COLO829 (cell line): ENCODE data around the gene RCHY1.
"Not testable (repeated sequence)": the region's sequence is repeated elsewhere in the genome, so short reads cannot be mapped to it uniquely, and the experiment has no call there.

Experiments used
- DNase-seq: peaks from one replicate; pipeline ENCODE4 v3.0.0; 2012; ENCODE audit warnings: low spot score

Gene RCHY1

GRCh38 chr4:75514131-75514948 is at the start of gene RCHY1, which contains the start of gene THAP6:
Gene RCHY1 (minus strand): TSS chr4:75514403. CDS start chr4:75514286, 117 bp downstream.
Gene THAP6 (plus strand): TSS chr4:75514473. CDS start chr4:75515453, 980 bp downstream.
- DNase-seq = peak; percentile 91

DNA sequence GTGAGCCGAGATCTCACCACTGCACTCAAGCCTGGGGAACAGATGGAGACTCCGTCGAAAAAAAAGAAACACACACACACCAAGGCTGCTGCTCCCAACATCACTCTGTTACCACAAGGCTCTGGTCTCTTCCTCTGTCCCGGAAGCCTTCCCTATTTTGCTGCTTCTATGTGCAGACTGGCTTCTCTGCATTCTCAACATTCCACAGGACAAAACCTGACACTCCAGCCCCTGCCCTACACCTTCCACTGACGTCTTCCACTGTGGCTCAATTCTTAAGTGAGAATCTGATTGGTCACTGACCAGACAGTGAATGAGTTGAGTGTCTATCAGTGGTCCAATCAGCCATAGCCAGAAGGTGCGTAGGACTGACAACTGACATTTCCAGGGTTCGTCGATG is 47.6 kb upstream of the RCHY1 start:
- no peak for DNase-seq

DNA sequence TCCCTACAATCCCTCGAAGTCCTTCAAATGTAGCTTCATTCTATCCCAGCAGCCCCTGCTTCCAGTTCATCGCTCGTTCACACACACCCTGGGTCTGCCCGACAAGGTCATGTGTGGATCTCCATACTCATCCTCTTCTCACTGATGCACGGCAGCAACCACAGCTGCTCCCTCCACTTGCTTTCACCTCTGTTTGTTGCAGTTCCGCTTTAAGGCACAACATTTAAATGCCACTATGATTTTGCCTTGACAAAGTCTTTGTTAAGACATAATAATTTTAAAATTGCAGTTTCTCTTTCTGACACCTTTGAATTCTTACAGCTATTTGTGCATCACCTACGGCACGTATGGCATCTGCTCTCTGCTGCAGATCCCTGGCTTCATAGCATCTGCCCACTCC is 43.5 kb upstream of the RCHY1 start:
- DNase-seq = no peak

- peak; percentile 36 for DNase-seq
These were observed 41.3 kb upstream of the RCHY1 start, which contains the start of gene ODAPH for GRCh38 chr4:75555294-75556164. Gene ODAPH (plus strand): TSS chr4:75556066. CDS start chr4:75556083, 17 bp downstream.

DNA sequence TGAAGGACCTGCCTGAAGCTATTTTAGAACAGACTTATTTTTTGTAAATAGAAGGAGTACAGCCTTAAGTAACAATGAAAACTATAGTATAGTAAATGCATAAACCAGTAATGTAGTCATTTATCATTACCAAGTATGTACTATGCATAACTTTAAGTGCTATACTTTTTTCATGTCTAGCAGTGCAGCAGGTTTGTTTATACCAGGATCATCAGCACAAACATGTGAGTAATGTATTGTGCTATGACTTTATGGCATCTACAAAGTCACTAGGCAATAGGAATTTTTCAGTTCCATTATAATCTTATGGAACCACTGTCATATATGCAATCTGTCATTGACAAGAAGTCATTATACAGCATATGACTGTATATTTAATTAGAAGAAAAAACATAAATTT is 38.2 kb upstream of the RCHY1 start:
- no peak for DNase-seq

DNA sequence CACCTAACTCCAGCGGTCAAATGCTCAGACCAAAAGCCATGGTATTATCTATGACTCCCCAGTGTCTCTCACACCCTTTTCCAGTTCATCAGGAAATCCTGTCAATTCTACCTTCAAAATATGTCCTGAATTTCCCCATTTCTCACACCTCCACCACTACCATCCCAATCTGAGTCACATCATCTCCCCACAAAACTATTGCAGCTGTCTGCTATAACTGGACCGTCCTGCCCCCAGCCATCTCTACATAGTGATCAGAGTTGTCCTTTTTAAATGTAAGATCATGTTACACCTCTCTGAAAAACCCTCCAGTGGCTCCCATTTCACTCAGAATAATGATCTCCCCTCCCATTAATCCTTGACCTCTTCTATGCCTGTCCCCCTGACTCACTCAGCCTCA is 34.8 kb upstream of the RCHY1 start:
- DNase-seq = no peak

DNA sequence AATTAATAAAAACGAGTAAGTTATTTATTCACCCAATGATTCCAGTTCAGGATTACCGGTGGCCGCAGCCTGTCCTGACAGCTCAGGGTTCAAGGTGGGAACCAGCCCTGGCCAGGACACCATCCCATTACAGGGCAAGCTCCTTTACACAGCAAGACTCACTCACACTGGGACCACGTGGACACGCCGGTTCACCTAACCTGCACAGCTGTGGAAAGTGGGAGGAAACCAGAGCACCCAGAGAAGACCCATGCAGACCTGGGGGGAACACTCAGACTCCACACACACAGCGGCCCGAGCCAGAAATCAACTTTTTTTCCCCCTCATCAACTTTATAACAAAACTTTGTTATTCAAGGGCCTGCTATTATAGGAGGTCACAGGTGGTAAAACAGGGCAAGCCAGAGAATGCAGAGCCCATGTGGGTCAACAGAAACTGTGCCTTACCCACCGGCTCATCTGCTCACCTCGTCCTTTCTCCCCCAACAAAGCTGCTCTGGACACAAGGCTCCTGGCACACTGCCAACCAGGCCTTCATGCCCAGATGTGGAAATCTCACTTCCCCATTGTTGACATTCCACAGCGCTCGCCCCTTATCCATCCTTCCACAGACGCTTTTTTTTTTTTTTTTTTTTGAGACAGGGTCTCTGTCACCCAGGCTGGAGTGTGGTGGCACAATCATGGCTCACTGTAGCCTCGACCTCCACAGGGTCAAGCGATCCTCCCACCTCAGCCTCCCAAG is 33.6 kb upstream of the RCHY1 start:
- DNase-seq = no peak

- DNase-seq = no peak
These were observed 31.3 kb upstream of the RCHY1 start for GRCh38 chr4:75545526-75545925.

- no peak for DNase-seq
These were observed 30.7 kb upstream of the RCHY1 start for GRCh38 chr4:75544870-75545269.

DNA sequence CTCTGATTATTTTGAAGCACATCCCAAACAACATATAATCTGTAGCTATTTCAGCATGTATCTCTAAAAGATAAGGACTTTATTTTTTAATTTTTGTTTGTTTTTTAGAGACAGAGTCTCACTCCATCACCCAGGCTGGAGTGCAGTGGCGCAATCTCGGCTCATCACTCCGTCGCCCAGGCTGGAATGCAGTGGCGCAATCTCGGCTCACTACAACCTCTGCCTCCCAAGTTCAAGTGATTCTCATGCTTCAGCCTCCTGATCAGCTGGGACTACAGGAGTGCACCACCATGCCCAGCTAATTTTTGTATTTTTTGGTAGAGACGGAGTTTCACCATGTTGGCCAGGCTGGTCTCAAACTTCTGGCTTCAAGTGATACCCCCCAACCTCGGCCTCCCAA is 30.0 kb upstream of the RCHY1 start:
- DNase-seq = not testable (repeated sequence)

DNA sequence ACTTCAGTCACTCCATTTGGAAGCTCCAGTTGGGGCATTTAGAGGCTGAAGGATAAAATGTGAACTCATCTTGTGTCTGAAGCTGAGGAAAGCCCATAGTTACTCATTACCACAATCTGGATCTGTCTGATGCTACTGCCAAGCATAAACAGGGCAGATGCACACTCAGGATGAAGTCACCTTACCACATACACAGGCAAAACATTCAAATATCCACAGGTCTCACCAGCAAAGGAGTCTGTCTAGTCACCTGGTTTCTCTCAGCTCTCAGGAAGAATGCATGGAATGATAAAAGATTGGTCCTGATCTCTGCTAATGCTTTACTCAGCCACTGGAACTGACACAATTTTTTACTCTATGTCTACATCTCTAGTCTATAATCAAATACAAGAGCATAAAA is 28.6 kb upstream of the RCHY1 start:
- DNase-seq = no peak

DNA sequence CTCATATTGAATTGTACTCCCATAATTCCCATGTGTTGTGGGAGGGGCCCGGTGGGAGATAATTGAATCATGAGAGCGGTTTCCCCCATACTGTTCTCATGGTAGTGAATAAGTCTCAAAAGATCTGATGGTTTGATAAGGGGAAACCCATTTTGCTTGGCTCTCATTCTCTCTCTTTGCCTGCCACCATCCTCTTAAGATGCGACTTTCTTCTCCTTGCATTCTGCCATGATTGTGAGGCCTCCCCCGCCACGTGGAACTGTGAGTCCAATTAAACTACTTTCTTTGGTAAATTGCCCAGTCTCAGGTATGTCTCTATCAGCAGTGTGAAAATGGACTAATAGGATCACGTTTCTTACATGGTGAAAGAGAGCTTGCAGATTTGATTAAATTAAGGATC is 23.1 kb upstream of the RCHY1 start:
- not testable (repeated sequence) for DNase-seq

- DNase-seq = not testable (repeated sequence)
These were observed 19.7 kb upstream of the RCHY1 start for GRCh38 chr4:75533926-75534325.

GRCh38 chr4:75533339-75533887 is 19.2 kb upstream of the RCHY1 start:
- DNase-seq = not testable (repeated sequence)

DNA sequence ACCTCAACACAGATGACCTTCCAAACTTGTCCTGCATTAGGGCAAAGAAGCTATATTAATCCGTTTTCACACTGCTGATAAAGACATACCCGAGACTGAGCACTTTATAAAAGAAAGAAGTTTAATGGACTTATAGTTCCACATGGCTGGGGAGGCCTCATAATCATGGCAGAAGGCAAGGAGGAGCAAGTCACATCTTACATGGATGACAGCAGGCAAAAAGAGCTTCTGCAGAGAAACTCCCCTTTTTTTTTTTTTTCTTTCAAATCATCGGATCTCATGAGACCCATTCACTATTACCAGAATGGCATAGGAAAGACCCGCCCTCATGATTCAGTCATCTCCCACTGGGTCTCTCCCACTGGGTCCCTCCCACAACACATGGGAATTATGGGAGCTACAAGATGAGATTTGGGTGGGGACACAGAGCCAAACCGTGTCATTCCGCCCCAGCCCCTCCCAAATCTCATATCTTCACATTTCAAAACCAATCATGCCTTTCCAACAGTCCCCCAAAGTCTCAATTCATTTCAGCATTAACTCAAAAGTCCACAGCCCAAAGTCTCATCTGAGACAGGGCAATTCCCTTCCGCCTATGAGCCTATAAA is 17.4 kb upstream of the RCHY1 start:
- DNase-seq = not testable (repeated sequence)

- no peak for DNase-seq
These were observed 16.5 kb upstream of the RCHY1 start for GRCh38 chr4:75530556-75531322.

GRCh38 chr4:75527482-75527881 is 13.3 kb upstream of the RCHY1 start:
- DNase-seq = no peak

DNA sequence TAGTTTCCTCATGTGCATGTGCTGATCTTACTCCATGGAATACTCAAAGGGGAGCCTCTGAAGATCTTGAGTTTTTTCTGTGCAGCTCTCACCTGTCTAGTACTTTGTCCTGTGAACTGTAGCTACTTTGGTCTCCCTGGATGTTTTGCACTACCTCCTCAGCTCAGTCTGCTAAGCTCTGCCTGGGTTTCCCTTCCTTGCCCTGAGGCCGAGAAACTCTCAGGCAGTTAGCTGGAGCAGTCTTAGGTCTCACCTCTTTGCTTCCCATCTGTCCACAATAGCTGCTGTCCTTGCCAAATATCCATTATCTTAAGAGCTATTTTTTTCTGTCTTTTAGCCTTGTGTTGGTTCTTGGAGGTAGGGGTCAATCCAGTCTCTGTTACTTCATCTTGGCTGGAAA is 11.7 kb upstream of the RCHY1 start:
- no peak for DNase-seq

DNA sequence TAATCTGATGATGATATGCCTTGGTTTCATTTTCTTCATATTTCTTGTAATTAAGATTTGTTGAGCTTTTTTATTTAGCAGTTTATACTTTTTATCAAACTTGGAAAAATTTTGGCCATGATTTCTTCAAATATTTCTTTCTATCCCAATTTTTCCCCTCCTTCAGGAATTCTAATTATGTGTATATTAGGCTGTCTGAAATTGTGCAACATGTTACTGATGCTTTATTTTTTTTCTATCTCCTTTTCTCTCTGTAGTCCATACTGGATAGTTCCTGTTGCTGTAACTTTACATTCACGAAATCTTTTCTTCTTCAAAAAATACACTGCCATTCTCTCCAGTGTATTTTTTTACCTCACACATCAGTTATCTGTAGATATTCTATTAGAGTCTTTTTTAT is 10.9 kb upstream of the RCHY1 start:
- DNase-seq = no peak

GRCh38 chr4:75519452-75519851 is 5.2 kb upstream of the RCHY1 start:
- DNase-seq = not testable (repeated sequence)

DNA sequence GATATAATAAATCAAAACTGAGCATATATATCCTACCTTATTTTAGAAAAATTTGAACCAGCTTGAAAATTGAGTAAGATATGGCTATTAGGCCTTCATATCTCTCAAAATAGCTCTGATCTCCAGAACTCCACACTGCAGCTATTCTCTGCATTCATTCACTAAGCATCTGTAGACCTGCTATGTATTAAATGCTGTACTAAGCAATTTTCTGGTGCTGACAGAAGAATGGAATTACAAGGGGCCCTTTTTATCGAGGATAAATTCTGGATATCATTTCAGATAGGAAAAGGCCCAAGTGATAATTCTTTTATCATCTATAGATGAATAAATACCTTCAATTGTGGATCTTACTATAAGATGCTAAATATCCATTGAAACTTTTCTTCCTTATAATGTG is 1.9 kb upstream of the RCHY1 start:
- no peak for DNase-seq
